WERI-Rb-1 (cell line): ENCODE measurements around the gene MIA2.

ENCODE experiments used
- DNase-seq: peaks from one replicate; pipeline ENCODE4 v3.0.0-alpha.2; 2020
- H3K27ac ChIP-seq: fragments of 250-450 bp; sonication (Bioruptor Pico); 2 replicates; pipeline ENCODE4 v1.5.1; 2020; ENCODE audit warnings: mild to moderate bottlenecking, moderate library complexity
- H3K27me3 ChIP-seq: fragments of 250-450 bp; sonication (Bioruptor Pico); 2 replicates; pipeline ENCODE4 v1.5.1; 2021; ENCODE audit warnings: mild to moderate bottlenecking, low read depth, moderate library complexity; ENCODE audit not compliant: insufficient read depth, severe bottlenecking
- H3K36me3 ChIP-seq: fragments of 250-450 bp; sonication (Bioruptor Pico); 2 replicates; pipeline ENCODE4 v1.5.1; 2020; ENCODE audit warnings: mild to moderate bottlenecking, moderate library complexity
- H3K4me3 ChIP-seq: 2 replicates; pipeline ENCODE4 v1.5.1; 2011; ENCODE audit warnings: low read depth, mild to moderate bottlenecking, control low read depth, low read length
- H3K9me3 ChIP-seq: fragments of 250-450 bp; sonication (Bioruptor Pico); 2 replicates; pipeline ENCODE4 v1.5.1; 2021; ENCODE audit warnings: mild to moderate bottlenecking, moderate library complexity; ENCODE audit not compliant: severe bottlenecking
- CTCF ChIP-seq: IDR thresholded peaks from 2 replicates; pipeline ENCODE4 v1.5.1; 2011; ENCODE audit warnings: low read depth, mild to moderate bottlenecking, control low read depth, inconsistent platforms, low read length

The MIA2 gene

GRCh38 chr14:39434401-39434800 lies 200.7 kb downstream of the MIA2 start:
- Histone ChIP-seq H3K4me3 (no peak overlapping the region), H3K9me3 (no peaks in the 10 kb centered on the region), H3K27ac (no peak overlapping the region), H3K36me3 (no peaks in the 10 kb centered on the region; the same call in 1 of the 2 replicates), H3K27me3 (no peaks in the 10 kb centered on the region)
- DNase-seq = no peak
- TF ChIP-seq CTCF = no peak

GRCh38 chr14:39435241-39435640 lies 201.5 kb downstream of the MIA2 start:
- no peak for TF ChIP-seq CTCF
- Histone ChIP-seq H3K36me3 (no peaks in the 10 kb centered on the region; the same call in 1 of the 2 replicates), H3K27ac (no peak overlapping the region), H3K4me3 (no peak overlapping the region), H3K9me3 (no peaks in the 10 kb centered on the region), H3K27me3 (no peaks in the 10 kb centered on the region)
- DNase-seq = no peak
